HEK293 (cell line): Measurements from ENCODE around the gene ZFAND3.

Experiments used
- CTCF ChIA-PET: fragments of 350-600 bp; formaldehyde crosslinking; extraction: SDS; loops from one replicate; lab custom pipeline; 2021; ENCODE audit warnings: antibody characterized with exemption; lab: Yijun Ruan, JAX
- POLR2A ChIA-PET: fragments of 300-600 bp; formaldehyde crosslinking; extraction: SDS; loops from one replicate; lab custom pipeline; 2020; ENCODE audit warnings: antibody characterized with exemption, inconsistent platforms; lab: Yijun Ruan, JAX
- H3K27ac ChIP-seq: fragments of 200-500 bp; sonication (Bioruptor generic); 2 replicates; pipeline ENCODE4 v1.5.1; 2014; ENCODE audit warnings: low read depth, low read length, control low read depth, inconsistent platforms; ENCODE audit errors: extremely low read depth
- H3K36me3 ChIP-seq, 2 experiments: fragments of 200-500 bp in 1 of 2; sonication (Bioruptor generic) in 1 of 2; 1 replicate in 1 of 2; 2 replicates in 1 of 2; pipeline ENCODE4 v1.5.1; 2014 to 2017; ENCODE audit warnings: inconsistent platforms in 2 of 2, low read length in 2 of 2; ENCODE audit not compliant: control insufficient read depth in 2 of 2, insufficient read depth in 1 of 2
- H3K4me1 ChIP-seq: fragments of 200-500 bp; sonication (Bioruptor generic); 2 replicates; pipeline ENCODE4 v1.5.1; 2014; ENCODE audit warnings: mild to moderate bottlenecking, low read length, inconsistent platforms; ENCODE audit not compliant: control insufficient read depth, insufficient read depth
- H3K4me3 ChIP-seq: 2 replicates; pipeline ENCODE4 v1.5.1; 2011; ENCODE audit warnings: low read depth, mild to moderate bottlenecking, control low read depth, low read length, moderate library complexity
- H3K9me3 ChIP-seq: fragments of 200-500 bp; sonication (Bioruptor generic); 2 replicates; pipeline ENCODE4 v1.5.1; 2014; ENCODE audit warnings: low read depth, low read length, inconsistent platforms; ENCODE audit not compliant: control insufficient read depth, insufficient read depth
- KLF8 ChIP-seq: fragments of 450-650 bp; formaldehyde crosslinking; IDR thresholded peaks from 2 replicates; pipeline ENCODE4 v1.5.1; 2016; ENCODE audit warnings: missing biosample characterization, missing genetic modification characterization
- TRIM28 ChIP-seq: IDR thresholded peaks from 2 replicates; pipeline ENCODE4 v1.6.1; 2011; ENCODE audit warnings: low read length, control low read depth, borderline replicate concordance
- ZBTB7A ChIP-seq: fragments of 450-650 bp; formaldehyde crosslinking; IDR thresholded peaks from 2 replicates; pipeline ENCODE4 v1.5.1; 2016; ENCODE audit warnings: low read depth, missing biosample characterization, missing genetic modification characterization
- ZNF16 ChIP-seq: fragments of 450-650 bp; formaldehyde crosslinking; IDR thresholded peaks from 2 replicates; pipeline ENCODE4 v1.5.1; 2016; ENCODE audit warnings: low read depth, missing biosample characterization, missing genetic modification characterization
- ZNF175 ChIP-seq: fragments of 450-650 bp; formaldehyde crosslinking; IDR thresholded peaks from 2 replicates; pipeline ENCODE4 v1.5.1; 2016; ENCODE audit warnings: missing biosample characterization, missing genetic modification characterization
- ZNF19 ChIP-seq: fragments of 450-650 bp; formaldehyde crosslinking; IDR thresholded peaks from 2 replicates; pipeline ENCODE4; 2016; ENCODE audit warnings: missing biosample characterization, missing genetic modification characterization, low read depth
- ZNF202 ChIP-seq: fragments of 450-650 bp; formaldehyde crosslinking; IDR thresholded peaks from 2 replicates; pipeline ENCODE4 v1.5.1; 2016; ENCODE audit warnings: missing biosample characterization, missing genetic modification characterization, borderline replicate concordance
- ZNF416 ChIP-seq: fragments of 450-650 bp; formaldehyde crosslinking; IDR thresholded peaks from 2 replicates; pipeline ENCODE4 v1.5.1; 2016; ENCODE audit warnings: missing biosample characterization, missing genetic modification characterization
- ZNF433 ChIP-seq: fragments of 450-650 bp; formaldehyde crosslinking; IDR thresholded peaks from 2 replicates; pipeline ENCODE4 v1.5.1; 2016; ENCODE audit warnings: missing biosample characterization, missing genetic modification characterization, low read depth
- ZNF571 ChIP-seq: fragments of 450-650 bp; formaldehyde crosslinking; IDR thresholded peaks from 2 replicates; pipeline ENCODE4 v1.5.0; 2017; ENCODE audit warnings: missing biosample characterization, missing genetic modification characterization
- ZNF585B ChIP-seq: fragments of 450-650 bp; formaldehyde crosslinking; IDR thresholded peaks from 2 replicates; pipeline ENCODE4 v1.5.1; 2016; ENCODE audit warnings: missing biosample characterization, missing genetic modification characterization
- ZNF623 ChIP-seq: fragments of 450-650 bp; formaldehyde crosslinking; IDR thresholded peaks from 2 replicates; pipeline ENCODE4 v1.5.1; 2016; ENCODE audit warnings: missing biosample characterization, missing genetic modification characterization
- ZNF629 ChIP-seq: fragments of 450-650 bp; formaldehyde crosslinking; IDR thresholded peaks from 2 replicates; pipeline ENCODE4 v1.5.1; 2017; ENCODE audit warnings: missing biosample characterization, missing genetic modification characterization
- ZNF660 ChIP-seq: fragments of 450-650 bp; IDR thresholded peaks from 2 replicates; pipeline ENCODE4 v1.5.1; 2018; ENCODE audit warnings: missing biosample characterization, mild to moderate bottlenecking, missing genetic modification characterization
- ZNF670 ChIP-seq: fragments of 450-650 bp; formaldehyde crosslinking; IDR thresholded peaks from 2 replicates; pipeline ENCODE4 v1.5.1; 2016; ENCODE audit warnings: missing biosample characterization, missing genetic modification characterization, low read depth
- TF ChIP-seq, protein P1 (sequence below): IDR thresholded peaks from 2 replicates; pipeline ENCODE4 v1.6.1; 2011; ENCODE audit warnings: mild to moderate bottlenecking, low read depth, low read length, borderline replicate concordance
- TF ChIP-seq, protein P2 (sequence below): fragments of 450-650 bp; formaldehyde crosslinking; IDR thresholded peaks from 2 replicates; pipeline ENCODE4 v1.5.1; 2016; ENCODE audit warnings: missing biosample characterization, missing genetic modification characterization
- TF ChIP-seq, protein P3 (sequence below): fragments of 450-650 bp; formaldehyde crosslinking; IDR thresholded peaks from 2 replicates; pipeline ENCODE4 v1.5.1; 2016; ENCODE audit warnings: missing biosample characterization, missing genetic modification characterization
- TF ChIP-seq, protein P4 (sequence below): fragments of 450-650 bp; formaldehyde crosslinking; IDR thresholded peaks from 2 replicates; pipeline ENCODE4 v1.5.1; 2017; ENCODE audit warnings: missing biosample characterization, missing genetic modification characterization
- TF ChIP-seq, protein P5 (sequence below): fragments of 450-650 bp; IDR thresholded peaks from 2 replicates; pipeline ENCODE4 v1.5.1; 2018; ENCODE audit warnings: missing biosample characterization, mild to moderate bottlenecking, missing genetic modification characterization
- TF ChIP-seq, protein P6 (sequence below): fragments of 450-650 bp; formaldehyde crosslinking; IDR thresholded peaks from 2 replicates; pipeline ENCODE4 v1.5.1; 2016; ENCODE audit warnings: missing biosample characterization, missing genetic modification characterization

The ZFAND3 gene

DNA sequence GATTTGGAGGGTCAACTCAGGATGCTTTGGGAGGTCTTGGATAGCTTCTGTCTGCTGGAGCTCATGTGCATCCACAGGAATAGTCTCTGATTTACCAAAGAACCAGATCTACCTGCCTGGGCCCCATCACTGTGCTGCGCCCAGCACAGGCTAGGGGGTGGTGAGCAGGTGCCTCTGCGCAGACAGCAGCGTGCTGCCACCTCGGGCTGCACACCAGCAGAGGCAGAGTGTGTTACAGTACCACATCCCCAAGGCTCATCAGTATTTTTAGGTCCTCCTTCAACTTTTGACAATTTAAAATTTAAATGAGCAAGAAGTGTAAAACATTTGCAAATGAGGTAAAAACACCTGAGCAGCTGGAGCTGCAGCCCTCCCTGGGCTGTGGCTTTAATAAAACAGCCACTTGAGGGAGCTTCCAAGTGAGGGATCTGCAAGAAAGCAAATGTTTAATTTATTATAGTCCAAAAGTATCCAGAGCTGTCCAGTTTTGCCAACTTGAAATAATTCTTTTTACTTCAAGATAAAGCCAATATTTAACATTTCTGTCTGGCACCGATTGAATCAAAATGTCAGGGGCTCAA is 324.9 kb downstream of the ZFAND3 start:
- POLR2A ChIA-PET = no interaction called here
- no peak overlapping the region for H3K27ac ChIP-seq
- TF ChIP-seq, protein P1, sequence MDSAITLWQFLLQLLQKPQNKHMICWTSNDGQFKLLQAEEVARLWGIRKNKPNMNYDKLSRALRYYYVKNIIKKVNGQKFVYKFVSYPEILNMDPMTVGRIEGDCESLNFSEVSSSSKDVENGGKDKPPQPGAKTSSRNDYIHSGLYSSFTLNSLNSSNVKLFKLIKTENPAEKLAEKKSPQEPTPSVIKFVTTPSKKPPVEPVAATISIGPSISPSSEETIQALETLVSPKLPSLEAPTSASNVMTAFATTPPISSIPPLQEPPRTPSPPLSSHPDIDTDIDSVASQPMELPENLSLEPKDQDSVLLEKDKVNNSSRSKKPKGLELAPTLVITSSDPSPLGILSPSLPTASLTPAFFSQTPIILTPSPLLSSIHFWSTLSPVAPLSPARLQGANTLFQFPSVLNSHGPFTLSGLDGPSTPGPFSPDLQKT = no peak
- no peak for TF ChIP-seq ZNF629 (tag by site-specific recombination)
- no peak for TF ChIP-seq ZNF571
- no peak for TF ChIP-seq ZNF202 (tag by site-specific recombination)
- no peak for TF ChIP-seq ZNF623 (tag by site-specific recombination)
- no peak for TF ChIP-seq KLF8 (tag by site-specific recombination)
- TF ChIP-seq, protein P2, sequence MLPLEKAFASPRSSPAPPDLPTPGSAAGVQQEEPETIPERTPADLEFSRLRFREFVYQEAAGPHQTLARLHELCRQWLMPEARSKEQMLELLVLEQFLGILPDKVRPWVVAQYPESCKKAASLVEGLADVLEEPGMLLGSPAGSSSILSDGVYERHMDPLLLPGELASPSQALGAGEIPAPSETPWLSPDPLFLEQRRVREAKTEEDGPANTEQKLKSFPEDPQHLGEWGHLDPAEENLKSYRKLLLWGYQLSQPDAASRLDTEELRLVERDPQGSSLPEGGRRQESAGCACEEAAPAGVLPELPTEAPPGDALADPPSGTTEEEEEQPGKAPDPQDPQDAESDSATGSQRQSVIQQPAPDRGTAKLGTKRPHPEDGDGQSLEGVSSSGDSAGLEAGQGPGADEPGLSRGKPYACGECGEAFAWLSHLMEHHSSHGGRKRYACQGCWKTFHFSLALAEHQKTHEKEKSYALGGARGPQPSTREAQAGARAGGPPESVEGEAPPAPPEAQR (tag by site-specific recombination) = no peak
- no peak for TF ChIP-seq ZNF19 (tag by site-specific recombination)
- TF ChIP-seq ZNF416 (tag by site-specific recombination) = no peak
- CTCF ChIA-PET = interaction anchor here (0.8 to 1.4 kb wide), 3 partner anchors 12 to 349 kb away, joined by 3 to 6 read pairs (median 4); no protein-coding TSS in a partner anchor
- peaks cover 0 to 9% of the 10 kb centered on the region in 2 experiments; a peak in 1 of 3 replicates for H3K36me3 ChIP-seq
- no peaks in the 10 kb centered on the region for H3K9me3 ChIP-seq
- H3K4me1 ChIP-seq = no peaks in the 10 kb centered on the region; the same call in 1 of the 2 replicates
- no peak overlapping the region for H3K4me3 ChIP-seq

DNA sequence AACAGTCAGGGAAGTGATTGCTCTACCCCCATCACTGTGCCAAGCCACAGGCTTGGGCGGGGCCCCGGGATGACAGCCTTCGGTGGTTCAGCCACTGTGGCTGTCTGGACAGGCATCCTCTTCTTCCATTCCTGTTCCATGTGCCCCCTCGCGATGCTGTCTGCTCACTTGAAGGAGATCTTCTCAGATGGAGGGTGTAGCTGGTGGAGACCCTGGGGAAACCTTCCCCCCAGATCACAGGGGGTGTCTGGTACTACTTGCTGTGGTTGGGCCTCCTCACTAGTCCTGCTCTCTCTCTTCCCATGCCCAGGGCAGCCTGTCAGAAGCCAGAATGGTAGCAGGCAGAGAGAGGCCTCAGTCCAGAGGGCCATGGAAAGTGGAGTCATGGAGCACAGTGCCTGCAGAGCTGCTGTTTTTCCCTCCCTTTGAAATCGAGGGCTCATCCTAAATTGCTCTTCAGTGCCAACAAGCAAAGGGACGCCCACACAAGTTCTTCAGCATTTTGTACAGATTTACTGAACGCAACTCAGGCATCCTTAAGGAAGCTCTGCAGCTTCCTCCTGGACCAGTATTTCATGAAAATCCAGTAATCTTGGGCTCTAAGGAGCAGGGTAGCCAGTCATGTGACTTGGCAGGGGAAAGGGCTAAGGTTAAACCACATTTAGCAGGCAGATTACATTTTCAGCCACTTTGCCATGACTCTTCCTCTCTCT is 326.6 kb downstream of the ZFAND3 start:
- Histone ChIP-seq H3K9me3 (no peaks in the 10 kb centered on the region), H3K27ac (no peak overlapping the region), H3K4me1 (no peaks in the 10 kb centered on the region; the same call in 1 of the 2 replicates), H3K4me3 (no peak overlapping the region), H3K36me3 (peaks cover 0 to 9% of the 10 kb centered on the region in 2 experiments; a peak in 1 of 3 replicates)
- TF ChIP-seq ZNF670 (no peak), ZNF585B (tag by site-specific recombination) (no peak)
- TF ChIP-seq, protein P3, sequence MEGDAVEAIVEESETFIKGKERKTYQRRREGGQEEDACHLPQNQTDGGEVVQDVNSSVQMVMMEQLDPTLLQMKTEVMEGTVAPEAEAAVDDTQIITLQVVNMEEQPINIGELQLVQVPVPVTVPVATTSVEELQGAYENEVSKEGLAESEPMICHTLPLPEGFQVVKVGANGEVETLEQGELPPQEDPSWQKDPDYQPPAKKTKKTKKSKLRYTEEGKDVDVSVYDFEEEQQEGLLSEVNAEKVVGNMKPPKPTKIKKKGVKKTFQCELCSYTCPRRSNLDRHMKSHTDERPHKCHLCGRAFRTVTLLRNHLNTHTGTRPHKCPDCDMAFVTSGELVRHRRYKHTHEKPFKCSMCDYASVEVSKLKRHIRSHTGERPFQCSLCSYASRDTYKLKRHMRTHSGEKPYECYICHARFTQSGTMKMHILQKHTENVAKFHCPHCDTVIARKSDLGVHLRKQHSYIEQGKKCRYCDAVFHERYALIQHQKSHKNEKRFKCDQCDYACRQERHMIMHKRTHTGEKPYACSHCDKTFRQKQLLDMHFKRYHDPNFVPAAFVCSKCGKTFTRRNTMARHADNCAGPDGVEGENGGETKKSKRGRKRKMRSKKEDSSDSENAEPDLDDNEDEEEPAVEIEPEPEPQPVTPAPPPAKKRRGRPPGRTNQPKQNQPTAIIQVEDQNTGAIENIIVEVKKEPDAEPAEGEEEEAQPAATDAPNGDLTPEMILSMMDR (tag by site-specific recombination) = no peak
- TF ChIP-seq, protein P4, sequence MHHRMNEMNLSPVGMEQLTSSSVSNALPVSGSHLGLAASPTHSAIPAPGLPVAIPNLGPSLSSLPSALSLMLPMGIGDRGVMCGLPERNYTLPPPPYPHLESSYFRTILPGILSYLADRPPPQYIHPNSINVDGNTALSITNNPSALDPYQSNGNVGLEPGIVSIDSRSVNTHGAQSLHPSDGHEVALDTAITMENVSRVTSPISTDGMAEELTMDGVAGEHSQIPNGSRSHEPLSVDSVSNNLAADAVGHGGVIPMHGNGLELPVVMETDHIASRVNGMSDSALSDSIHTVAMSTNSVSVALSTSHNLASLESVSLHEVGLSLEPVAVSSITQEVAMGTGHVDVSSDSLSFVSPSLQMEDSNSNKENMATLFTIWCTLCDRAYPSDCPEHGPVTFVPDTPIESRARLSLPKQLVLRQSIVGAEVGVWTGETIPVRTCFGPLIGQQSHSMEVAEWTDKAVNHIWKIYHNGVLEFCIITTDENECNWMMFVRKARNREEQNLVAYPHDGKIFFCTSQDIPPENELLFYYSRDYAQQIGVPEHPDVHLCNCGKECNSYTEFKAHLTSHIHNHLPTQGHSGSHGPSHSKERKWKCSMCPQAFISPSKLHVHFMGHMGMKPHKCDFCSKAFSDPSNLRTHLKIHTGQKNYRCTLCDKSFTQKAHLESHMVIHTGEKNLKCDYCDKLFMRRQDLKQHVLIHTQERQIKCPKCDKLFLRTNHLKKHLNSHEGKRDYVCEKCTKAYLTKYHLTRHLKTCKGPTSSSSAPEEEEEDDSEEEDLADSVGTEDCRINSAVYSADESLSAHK (tag by site-specific recombination) = no peak
- ChIA-PET CTCF (no interaction called here), POLR2A (no interaction called here)

DNA sequence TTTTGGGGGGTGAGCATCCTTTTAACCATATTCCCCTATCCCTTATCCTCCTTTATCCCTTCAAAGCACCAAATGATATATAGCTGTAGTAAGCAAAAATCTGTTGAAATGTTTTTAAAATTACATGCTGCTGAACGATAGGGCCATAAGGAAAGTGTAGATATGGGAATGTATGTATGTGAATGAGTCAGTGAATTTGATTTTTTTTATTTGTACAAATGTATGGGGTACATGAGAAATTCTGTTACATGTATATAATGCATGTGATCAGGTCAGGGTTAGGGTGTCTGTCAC is 327.2 kb downstream of the ZFAND3 start:
- ChIA-PET CTCF (interaction anchor here (0.6 to 0.9 kb wide), 2 partner anchors 160 to 347 kb away, joined by 3 read pairs; no protein-coding TSS in a partner anchor), POLR2A (no interaction called here)
- Histone ChIP-seq H3K4me3 (no peak overlapping the region), H3K9me3 (no peaks in the 10 kb centered on the region), H3K27ac (no peak overlapping the region), H3K36me3 (peaks cover 0 to 10% of the 10 kb centered on the region in 2 experiments; a peak in 1 of 3 replicates), H3K4me1 (no peaks in the 10 kb centered on the region; the same call in 1 of the 2 replicates)
- TF ChIP-seq TRIM28 (no peak), ZNF660 (tag by site-specific recombination) (no peak), ZBTB7A (no peak), ZNF175 (no peak), ZNF16 (tag by site-specific recombination) (no peak), ZNF433 (tag by site-specific recombination) (no peak)
- TF ChIP-seq, protein P5, sequence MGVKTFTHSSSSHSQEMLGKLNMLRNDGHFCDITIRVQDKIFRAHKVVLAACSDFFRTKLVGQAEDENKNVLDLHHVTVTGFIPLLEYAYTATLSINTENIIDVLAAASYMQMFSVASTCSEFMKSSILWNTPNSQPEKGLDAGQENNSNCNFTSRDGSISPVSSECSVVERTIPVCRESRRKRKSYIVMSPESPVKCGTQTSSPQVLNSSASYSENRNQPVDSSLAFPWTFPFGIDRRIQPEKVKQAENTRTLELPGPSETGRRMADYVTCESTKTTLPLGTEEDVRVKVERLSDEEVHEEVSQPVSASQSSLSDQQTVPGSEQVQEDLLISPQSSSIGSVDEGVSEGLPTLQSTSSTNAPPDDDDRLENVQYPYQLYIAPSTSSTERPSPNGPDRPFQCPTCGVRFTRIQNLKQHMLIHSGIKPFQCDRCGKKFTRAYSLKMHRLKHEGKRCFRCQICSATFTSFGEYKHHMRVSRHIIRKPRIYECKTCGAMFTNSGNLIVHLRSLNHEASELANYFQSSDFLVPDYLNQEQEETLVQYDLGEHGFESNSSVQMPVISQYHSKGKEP = no peak
- TF ChIP-seq, protein P6, sequence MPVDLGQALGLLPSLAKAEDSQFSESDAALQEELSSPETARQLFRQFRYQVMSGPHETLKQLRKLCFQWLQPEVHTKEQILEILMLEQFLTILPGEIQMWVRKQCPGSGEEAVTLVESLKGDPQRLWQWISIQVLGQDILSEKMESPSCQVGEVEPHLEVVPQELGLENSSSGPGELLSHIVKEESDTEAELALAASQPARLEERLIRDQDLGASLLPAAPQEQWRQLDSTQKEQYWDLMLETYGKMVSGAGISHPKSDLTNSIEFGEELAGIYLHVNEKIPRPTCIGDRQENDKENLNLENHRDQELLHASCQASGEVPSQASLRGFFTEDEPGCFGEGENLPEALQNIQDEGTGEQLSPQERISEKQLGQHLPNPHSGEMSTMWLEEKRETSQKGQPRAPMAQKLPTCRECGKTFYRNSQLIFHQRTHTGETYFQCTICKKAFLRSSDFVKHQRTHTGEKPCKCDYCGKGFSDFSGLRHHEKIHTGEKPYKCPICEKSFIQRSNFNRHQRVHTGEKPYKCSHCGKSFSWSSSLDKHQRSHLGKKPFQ (tag by site-specific recombination) = no peak
